ENCODE measurements around the gene ZWILCH.

The ZWILCH gene

DNA sequence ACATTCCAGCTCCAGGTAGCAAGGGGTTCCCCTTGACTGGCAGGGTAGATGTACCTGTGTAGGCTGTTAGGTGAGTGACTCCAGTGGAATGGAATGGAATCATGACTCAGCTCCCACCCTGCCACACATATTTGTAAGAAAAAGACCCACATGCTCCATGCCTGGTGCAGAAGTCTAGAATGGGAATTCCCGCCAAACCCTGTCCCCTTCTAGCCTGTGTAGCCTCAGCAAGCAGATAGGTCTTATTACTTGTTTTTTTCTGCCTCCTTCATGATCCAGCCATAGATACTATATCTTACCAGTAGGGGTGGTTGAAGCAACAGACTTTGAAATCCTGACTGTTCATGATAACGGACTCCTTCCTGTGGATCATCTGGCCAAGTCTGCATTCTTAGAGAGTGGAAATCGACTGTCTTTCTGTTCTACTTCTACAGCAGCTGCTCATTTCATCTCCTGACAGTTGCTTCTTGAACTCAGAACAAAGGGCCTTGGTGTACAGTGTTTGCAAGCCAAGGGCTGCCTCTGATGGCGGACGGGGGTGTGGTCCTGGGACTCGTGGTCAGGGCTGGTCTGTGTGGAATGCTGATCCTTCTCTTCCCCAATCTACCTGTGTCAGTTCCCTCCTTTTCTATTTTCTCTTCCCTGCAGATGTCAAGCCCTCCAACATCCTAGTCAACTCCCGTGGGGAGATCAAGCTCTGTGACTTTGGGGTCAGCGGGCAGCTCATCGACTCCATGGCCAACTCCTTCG lies 23.8 kb upstream of the ZWILCH start:
- no peak for DNase-seq (ENCODE audit: extremely low read depth, low read depth)
- H3K4me3 ChIP-seq (replicated peaks; ENCODE audit: low read depth, low read length): no peak overlapping the region
- no peak for TF ChIP-seq CTCF (IDR thresholded peaks at IDR 0.05; ENCODE audit: low read depth, low read length, missing control alignments)

GRCh38 chr15:66482539-66482938 lies 22.6 kb upstream of the ZWILCH start:
- no peak for TF ChIP-seq CTCF (IDR thresholded peaks at IDR 0.05; ENCODE audit: low read depth, low read length, missing control alignments)
- H3K4me3 ChIP-seq (replicated peaks; ENCODE audit: low read depth, low read length): no peak overlapping the region
- no peak for DNase-seq (ENCODE audit: extremely low read depth, low read depth)

DNA sequence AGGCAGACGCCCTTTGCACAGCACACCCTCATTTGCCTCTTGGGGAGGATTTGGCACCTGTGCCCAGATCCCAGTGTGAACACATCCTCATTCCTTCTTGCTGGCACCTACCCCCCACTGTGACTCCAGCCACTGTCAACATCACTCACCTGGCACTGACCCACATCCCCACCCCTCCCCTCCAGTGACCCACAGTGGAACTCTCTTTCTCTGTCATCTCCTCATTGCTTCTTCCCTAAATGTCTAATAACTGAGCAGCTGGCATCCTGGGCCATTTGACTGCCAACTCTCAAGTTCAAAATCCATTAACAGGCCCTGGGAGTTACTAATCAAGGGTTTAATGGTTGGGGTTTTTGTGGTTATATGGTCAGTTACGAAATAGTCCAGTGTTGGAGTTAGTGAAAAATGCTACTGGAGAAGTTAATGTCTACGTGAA lies 22.0 kb upstream of the ZWILCH start:
- no peak for DNase-seq (ENCODE audit: extremely low read depth, low read depth)
- no peak for TF ChIP-seq CTCF (IDR thresholded peaks at IDR 0.05; ENCODE audit: low read depth, low read length, missing control alignments)

GRCh38 chr15:66484539-66485112 lies 20.5 kb upstream of the ZWILCH start:
- no peak for DNase-seq (ENCODE audit: extremely low read depth, low read depth)

More for the DNA sequence above, 22.0 kb upstream of the ZWILCH start:
- no peak overlapping the region for H3K4me3 ChIP-seq (replicated peaks; ENCODE audit: low read depth, low read length)

DNA sequence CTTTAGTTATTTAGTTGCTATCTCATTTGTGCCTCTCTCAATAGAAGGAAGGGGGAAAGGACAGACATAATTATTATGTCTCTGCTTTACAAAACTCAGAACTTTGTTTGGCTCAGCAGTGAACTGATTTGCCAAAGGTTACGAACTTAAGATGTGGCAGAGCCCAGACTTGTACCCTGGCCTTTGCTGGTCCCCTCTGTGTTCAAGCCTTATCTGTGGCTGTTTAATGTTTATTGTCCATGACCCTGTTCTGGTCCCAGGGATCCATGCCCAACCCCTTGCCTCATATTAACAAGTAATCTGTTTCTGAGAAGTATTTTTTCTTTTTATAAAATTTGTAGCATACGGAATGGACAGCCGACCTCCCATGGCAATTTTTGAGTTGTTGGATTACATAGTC lies 18.2 kb upstream of the ZWILCH start:
- no peak for DNase-seq (ENCODE audit: extremely low read depth, low read depth)
- no peak for TF ChIP-seq CTCF (IDR thresholded peaks at IDR 0.05; ENCODE audit: low read depth, low read length, missing control alignments)
- no peak overlapping the region for H3K4me3 ChIP-seq (replicated peaks; ENCODE audit: low read depth, low read length)

More at GRCh38 chr15:66484539-66485112, 20.5 kb upstream of the ZWILCH start:
- TF ChIP-seq CTCF (IDR thresholded peaks at IDR 0.05; ENCODE audit: low read depth, low read length, missing control alignments): no peak
- H3K4me3 ChIP-seq (replicated peaks; ENCODE audit: low read depth, low read length): no peak overlapping the region

- TF ChIP-seq CTCF (IDR thresholded peaks at IDR 0.05; ENCODE audit: low read depth, low read length, missing control alignments): no peak
- no peak overlapping the region for H3K4me3 ChIP-seq (replicated peaks; ENCODE audit: low read depth, low read length)
- DNase-seq (ENCODE audit: extremely low read depth, low read depth): no peak
Observed at GRCh38 chr15:66488525-66488924, 16.6 kb upstream of the ZWILCH start.
